ENCODE results near the gene SMG6.

GRCh38 chr17:2027528-2028233 is 275.9 kb downstream of the SMG6 start:
- TF ChIP-seq CREB5 (CRISPR knock-in tag; IDR thresholded peaks at IDR 0.05; ENCODE audit: low read depth) (no peak), TOX (CRISPR knock-in tag; IDR thresholded peaks at IDR 0.05; ENCODE audit: borderline replicate concordance) (no peak), RARB (CRISPR knock-in tag; IDR thresholded peaks at IDR 0.05) (no peak), ZFP3 (CRISPR knock-in tag; IDR thresholded peaks at IDR 0.05) (no peak), ISL1 (CRISPR knock-in tag; IDR thresholded peaks at IDR 0.05) (no peak), TCF4 (CRISPR knock-in tag; IDR thresholded peaks at IDR 0.05; ENCODE audit: borderline replicate concordance) (no peak)
- TF ChIP-seq, protein P1, sequence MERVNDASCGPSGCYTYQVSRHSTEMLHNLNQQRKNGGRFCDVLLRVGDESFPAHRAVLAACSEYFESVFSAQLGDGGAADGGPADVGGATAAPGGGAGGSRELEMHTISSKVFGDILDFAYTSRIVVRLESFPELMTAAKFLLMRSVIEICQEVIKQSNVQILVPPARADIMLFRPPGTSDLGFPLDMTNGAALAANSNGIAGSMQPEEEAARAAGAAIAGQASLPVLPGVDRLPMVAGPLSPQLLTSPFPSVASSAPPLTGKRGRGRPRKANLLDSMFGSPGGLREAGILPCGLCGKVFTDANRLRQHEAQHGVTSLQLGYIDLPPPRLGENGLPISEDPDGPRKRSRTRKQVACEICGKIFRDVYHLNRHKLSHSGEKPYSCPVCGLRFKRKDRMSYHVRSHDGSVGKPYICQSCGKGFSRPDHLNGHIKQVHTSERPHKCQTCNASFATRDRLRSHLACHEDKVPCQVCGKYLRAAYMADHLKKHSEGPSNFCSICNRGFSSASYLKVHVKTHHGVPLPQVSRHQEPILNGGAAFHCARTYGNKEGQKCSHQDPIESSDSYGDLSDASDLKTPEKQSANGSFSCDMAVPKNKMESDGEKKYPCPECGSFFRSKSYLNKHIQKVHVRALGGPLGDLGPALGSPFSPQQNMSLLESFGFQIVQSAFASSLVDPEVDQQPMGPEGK (CRISPR knock-in tag; IDR thresholded peaks at IDR 0.05; ENCODE audit: borderline replicate concordance) = no peak
